Left forelimb (tissue), 1 donor: ENCODE results near the gene CWF19L1.

Source experiments
- DNase-seq: peaks from one replicate; pipeline ENCODE4 v3.0.0-alpha.2; 2018; ENCODE audit warnings: low spot score

The CWF19L1 gene

DNA sequence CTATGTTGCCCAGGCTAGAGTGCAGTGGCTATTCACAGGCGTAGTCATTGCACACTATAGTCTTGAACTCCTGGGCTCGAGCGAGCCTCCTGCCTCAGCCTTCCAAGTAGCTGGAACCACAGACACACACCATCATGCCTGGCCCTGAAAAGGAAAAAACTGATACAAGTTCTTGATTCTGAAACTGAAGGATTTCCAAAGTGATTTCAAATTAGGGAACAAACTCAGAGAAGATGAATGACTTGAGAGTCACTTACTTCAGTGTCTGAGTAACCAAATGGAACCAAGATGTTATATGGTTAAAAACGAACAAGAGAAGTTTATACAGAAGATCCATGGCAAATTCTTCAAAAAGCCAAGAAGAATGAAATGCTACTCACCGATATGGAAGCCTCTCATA, 14.4 kb downstream of the CWF19L1 start:
- no peak for DNase-seq

DNA sequence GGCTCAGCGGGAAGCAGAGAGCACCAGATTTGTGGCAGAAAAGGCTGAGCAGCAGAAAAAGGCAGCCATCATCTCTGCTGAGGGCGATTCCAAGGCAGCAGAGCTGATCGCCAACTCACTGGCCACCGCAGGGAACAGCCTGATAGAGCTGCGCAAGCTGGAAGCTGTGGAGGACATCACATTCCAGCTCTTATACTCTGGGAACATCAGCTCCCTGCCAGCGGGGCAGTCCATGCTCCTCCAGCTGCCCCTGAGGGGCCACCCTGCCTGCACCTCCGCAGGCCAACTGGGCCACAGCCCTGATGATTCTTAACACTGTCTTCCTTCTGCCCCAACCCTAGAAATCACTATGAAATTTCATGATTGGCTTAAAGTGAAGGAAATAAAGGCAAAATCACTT, 18.6 kb downstream of the CWF19L1 start:
- DNase-seq, result no peak

- no peak for DNase-seq
These were observed 21.8 kb downstream of the CWF19L1 start for GRCh38 chr10:100245484-100246220.

DNA sequence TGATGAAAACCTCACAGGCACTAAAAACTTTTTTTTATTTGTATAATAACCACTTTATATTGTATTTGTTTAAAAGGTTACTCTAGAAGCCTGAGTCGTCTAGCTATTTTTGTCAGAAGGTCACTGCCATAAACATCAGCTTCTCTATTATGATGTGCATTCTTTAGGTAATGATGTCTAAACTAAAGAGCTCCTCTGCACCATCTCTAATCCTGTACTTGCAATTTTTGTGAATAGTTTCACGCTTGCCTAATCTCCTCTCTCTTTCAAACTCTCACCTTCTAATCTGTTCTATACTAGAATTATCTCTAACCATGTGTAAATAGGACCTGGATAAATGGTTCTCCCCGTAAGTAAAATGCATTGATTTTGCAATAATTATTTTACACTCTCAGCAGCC, 27.6 kb downstream of the CWF19L1 start:
- no peak for DNase-seq

- DNase-seq, result no peak
These were observed 29.0 kb downstream of the CWF19L1 start for GRCh38 chr10:100238429-100238828.

- DNase-seq, result no peak
These were observed 35.3 kb downstream of the CWF19L1 start for GRCh38 chr10:100232101-100232500.

DNA sequence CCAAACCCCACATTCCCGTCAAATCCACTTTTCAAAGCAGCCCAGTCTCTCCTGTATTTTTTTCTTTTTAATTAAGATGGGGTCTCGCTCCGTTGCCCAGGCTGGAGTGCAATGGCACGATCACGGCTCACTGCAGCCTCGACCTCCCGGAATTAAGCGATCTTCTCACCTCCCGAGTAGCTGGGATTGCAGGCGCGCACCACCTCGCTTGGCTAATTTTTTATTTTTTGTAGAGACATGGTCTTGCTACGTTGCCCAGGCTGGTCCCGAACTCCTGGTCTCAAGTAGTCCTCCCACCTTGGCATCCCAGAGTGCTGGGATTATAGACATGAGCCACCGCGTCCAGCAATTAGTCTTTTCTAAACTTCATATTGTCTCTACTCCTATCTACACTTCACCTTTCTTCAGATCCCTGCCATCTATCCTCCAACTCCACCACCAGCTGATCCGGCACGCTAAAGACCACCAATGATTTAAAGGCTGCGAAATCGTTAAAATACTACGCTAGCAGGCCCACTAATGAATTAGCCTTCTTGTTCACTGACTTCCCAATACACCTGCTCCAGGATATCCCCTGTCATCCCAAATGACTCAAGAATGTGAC, 37.5 kb downstream of the CWF19L1 start:
- no peak for DNase-seq

DNA sequence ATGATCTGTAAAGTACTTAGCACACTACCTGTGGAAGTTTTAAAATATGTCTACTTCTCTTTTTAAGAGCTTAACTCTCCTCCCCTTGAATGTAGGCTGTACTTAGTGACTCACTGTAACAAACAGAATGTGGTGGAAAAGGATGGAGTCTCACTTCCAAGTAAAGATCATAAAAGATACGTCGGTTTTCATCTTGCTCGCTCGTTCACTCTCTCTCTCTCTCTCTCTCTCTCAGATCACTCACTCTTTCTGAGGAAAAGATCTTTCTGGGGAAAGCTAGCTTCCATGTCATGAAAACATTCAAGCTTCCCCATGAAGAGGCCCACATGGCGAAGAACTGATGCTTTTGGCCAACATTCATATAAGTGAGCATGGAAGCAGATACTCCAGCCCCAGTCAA, 43.6 kb downstream of the CWF19L1 start:
- no peak for DNase-seq

DNA sequence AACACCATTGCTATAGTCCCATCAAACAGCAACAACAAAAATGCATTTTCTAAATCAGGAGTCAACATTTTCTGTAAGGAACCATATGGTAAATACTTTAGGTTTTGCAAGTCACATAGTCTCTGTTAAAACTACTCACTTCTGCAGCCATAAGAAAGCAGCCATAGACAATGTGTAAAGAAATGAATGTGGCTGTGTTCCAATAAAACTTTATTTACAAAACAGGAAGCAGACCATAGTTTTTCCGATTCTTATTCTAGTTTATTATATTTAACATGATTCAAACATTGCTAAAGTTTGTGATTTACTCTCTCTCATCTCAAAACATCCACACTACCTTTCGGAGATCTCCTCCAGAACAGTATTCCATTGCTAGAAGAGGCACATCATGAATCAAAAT, 44.9 kb downstream of the CWF19L1 start:
- DNase-seq, result no peak

DNA sequence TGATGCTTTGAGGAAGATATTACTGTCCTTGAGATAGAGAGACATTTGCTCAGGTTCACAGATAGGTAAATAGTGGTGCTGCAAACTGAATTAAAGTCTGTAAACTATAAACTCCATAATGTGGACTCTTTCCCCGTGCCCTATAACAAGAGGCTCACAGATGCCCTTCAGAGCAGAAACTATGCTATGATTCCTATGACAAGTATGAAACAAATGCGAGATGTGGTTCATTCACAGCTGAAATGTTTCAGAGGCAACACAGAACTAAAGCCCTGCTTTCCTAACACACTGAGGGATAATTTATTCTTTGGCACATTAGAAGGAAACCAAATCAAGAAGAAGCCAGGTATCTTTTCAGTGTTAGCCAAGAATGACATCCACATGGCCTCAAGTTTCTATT, 51.4 kb downstream of the CWF19L1 start:
- no peak for DNase-seq

DNA sequence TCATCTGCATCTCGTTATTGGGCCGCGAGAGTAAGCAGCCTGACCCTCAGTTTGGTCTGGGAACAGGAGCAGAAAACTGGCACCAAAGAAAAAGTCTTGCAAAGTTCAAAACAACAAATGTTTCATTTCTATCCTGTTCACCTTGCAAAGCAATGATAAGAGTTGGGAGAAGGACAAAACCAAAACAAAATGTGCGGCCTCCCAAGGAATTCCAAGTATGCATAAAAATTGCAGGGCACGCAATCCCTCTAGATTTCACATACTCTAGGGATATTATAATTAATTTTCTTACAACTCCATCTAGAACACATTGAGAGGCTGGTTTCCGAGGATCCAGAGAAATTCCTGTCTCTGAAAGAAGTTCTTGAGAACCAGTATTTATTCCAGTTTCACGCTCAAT, 58.1 kb downstream of the CWF19L1 start:
- DNase-seq, result no peak

DNA sequence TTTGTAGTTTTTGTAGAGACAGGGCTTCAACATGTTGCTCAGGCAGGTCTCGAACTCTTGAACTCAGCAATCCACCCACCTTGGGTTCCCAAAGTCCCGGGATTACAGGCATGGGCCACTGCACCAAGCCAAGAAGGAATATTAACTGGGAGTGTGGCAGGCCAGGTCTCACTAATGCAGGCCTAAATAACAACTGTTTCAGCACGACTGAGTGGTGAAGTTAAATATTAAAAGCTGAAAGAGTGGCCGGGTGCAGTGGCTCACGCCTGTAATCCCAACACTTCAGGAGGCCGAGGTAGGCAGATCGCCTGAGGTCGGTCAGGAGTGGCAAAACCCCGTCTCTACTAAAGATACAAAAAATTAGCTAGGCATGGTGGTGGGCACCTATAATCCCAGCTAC, 59.2 kb downstream of the CWF19L1 start:
- DNase-seq, result no peak

DNA sequence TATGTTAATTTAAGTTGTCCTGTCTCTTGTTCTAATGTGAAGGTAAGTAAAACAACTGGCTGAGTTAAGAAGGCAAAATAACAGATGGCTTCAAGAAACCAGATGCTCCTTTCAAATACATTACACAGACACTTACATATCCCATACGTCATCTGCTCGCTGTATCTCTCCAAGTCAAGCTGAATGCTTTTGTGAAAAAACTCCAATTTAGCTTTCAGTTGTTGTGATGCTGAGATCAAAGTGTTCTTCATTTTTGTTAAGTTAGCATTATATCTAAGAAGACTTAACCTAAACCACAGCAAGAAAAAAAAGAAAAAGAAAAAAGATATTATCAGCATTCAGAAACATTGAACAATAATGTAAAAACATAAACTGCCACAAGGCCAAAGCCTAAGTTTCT, 63.1 kb downstream of the CWF19L1 start:
- DNase-seq, result no peak

- no peak for DNase-seq
These were observed 65.9 kb downstream of the CWF19L1 start for GRCh38 chr10:100201549-100201948.

DNA sequence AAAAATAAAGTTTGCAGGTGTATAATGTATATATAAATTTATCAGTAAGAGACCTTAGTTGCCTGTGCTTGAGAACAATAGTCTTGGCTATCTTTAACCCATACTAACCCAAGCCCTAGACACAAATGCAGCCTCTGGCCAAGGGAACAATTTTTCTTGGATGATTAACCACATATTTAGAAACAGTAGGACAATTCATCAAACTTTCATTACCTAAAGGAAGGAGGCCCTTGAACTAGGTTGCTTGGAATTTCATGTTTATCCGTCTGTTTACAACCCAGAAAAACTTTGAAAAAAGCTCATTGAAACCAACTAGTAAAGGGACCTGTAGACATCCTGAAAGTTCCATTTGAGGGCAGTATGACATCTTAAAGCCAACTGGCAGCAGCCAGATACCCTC, 72.7 kb downstream of the CWF19L1 start:
- DNase-seq, result no peak

DNA sequence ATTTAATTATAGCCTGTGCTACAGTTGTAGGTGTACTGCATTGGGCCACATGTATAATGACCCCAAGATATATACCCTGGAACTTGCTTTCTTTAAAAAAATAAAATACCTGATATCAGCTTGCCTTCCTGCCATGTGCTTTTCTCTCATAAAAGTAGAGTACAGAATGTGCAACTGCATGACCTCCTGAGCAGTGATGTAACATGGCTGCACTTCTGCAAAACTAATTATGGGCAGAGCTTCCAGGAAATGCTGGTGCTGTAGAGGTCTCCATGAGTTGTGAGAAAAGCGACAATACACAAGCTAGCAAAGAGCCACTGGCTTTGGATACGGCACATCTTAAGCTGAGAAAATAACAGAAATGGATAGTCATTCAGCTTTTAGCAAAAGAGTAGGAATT, 75.1 kb downstream of the CWF19L1 start:
- DNase-seq, result no peak

DNA sequence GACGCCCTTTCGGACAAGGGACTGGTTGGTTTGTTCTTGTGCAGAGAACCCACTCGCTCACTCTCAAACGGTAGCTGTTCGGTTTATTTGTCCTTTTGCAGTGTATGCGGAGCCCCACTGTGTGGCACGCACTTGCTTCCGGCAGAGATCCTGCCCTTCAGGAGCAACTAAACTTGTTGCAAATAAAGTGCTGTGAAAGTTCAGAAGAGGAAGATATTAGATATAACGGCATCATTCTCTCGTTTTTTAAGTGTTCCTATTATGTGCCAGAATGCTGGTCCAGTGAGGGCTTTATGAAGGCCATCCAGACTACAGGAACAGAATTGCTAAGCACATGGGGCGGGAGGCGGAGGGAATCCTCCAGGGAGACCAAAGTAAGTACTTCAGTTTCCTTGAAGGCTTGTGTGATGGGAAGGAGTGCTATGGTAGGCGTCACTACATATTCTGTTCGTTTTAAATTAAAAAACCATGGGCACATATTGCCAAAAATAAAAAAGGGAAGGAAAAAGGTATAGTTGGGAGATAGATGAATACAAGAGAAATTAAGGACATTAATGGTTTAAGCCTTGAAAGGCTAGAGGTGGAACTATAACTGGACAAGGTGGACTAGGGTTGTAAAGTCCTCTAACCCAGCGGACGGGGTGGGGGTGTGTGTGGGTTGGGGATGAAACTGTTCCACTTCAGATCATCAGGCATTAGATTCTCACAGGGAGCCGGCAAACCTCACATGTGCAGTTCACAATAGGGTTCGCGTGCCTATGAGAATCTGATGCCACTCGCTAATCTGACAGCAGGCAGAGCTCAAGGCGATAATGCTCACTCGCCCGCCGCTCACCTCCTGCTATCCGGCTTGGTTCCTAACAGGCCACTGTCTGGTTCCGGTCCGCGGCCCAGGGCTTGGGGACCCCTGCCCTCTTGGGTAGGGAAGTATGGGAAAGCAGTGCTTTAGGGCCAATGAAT, 80.9 kb downstream of the CWF19L1 start:
- DNase-seq, result no peak

DNA sequence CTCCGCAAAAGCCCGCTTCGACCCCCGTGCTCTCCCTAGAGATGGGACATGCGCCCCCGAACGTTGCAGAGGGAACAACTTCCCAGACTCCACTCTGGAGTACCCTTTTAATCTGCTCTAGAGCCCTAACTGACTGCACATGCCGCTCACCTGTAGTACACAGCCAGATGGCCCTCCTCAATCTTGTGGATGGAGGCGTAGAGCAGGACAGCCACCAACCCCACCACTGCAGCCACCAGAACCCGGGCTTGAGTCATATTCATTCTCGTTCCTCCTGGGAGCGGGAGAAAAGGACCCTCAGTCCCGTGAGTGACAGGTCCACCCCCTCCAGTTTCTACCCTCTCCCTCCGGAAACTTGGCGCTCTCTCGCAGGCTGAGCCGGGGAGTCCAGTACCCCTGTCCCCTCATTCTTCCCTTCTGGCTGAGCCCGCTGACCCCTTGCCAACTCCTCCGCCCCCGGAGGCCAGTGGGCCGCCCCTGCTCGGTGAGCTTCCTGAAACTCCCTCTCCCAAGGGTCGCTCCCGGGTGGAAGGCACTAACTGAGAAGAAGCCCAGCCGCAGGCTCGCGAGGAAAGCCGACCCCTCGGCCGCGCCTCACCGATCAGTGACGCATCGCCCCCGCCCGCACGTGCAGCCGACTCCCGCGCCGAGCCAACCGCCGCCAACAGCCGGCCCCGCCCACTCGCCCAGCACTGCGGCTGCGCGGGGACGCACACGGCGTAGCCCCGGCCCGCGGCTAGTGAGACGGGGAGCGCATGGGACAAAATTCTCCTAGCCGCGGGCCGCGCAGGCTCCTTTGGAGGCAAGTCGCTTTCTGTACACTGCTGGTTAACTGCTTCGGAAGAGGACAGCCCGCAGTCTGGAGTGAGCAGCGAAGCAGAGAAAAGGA, 81.8 kb downstream of the CWF19L1 start, which contains the start of gene ERLIN1:
Gene ERLIN1 (minus strand): TSS at position 666 of the 889 bp plus-strand sequence. CDS start 403 bp downstream, at position 263.
- DNase-seq, result peak; percentile 97

- DNase-seq, result no peak
These were observed 82.6 kb downstream of the CWF19L1 start for GRCh38 chr10:100184840-100185239.

DNA sequence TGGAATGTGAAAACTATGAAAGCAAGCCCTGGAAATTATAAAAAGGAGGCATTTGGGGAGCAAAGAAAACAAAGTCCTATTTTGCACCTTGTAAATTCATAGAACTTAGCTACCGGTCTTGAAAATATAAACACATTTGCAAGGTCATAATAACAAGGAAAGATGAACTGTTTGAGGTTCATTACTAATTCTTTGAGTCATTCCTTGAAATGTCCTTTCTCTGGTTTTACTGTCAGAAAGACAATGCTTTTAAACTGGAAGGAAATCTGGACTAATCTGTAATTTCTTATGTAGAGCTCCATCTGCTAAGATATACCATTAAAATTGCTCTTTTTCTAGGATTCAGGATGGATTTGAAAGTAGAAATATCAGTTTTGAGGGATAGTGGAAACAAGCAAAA, 83.0 kb downstream of the CWF19L1 start:
- no peak for DNase-seq

GRCh38 chr10:100183481-100183880, 84.0 kb downstream of the CWF19L1 start:
- DNase-seq, result no peak

GRCh38 chr10:100182908-100183307, 84.5 kb downstream of the CWF19L1 start:
- DNase-seq, result no peak
